A673 (cell line): ENCODE measurements around the gene KDM5A. TPM values are rescaled to one million over a fixed set of nuclear protein-coding genes. Genes with fewer than 3 reads are reported as not detected.

Experiments used
- BruUV-seq: library from RNA; stranded (reverse); fragments of 400-500 nt; replicated peaks from 2 replicates; lab custom pipeline; 2021; lab: Mats Ljungman, UMichigan
- CTCF ChIA-PET: fragments of 300-600 bp; sonication (Branson Sonifier 250); formaldehyde crosslinking; loops from one replicate; lab custom pipeline; 2022; ENCODE audit warnings: antibody characterized with exemption; lab: Charles Lee
- POLR2A ChIA-PET: fragments of 300-600 bp; sonication (Branson Sonifier 250); formaldehyde crosslinking; loops from one replicate; lab custom pipeline; 2022; ENCODE audit warnings: antibody characterized with exemption; ENCODE audit not compliant: low non-redundant PET; lab: Charles Lee
- DNase-seq: peaks from one replicate; pipeline ENCODE4 v3.0.0-alpha.2; 2015; ENCODE audit warnings: low spot score
- H3K27ac ChIP-seq: fragments of 200-600 bp; sonication (generic); 2 replicates; pipeline ENCODE4 v1.5.1; 2016; ENCODE audit warnings: mixed run types, low read depth, mild to moderate bottlenecking, mixed read lengths, antibody characterized with exemption, low read length; ENCODE audit not compliant: poor library complexity, severe bottlenecking
- H3K27me3 ChIP-seq: fragments of 200-600 bp; sonication (generic); replicated peaks from 2 replicates; pipeline ENCODE4 v1.6.1; 2017; ENCODE audit warnings: mixed run types, low read depth, mild to moderate bottlenecking, mixed read lengths, antibody characterized with exemption, low read length; ENCODE audit not compliant: insufficient read depth, poor library complexity
- H3K36me3 ChIP-seq: fragments of 200-600 bp; sonication (generic); 2 replicates; pipeline ENCODE4 v1.6.1; 2016; ENCODE audit warnings: mixed run types, mild to moderate bottlenecking, mixed read lengths, antibody characterized with exemption, low read length; ENCODE audit not compliant: insufficient read depth, poor library complexity, severe bottlenecking
- H3K4me1 ChIP-seq: fragments of 200-600 bp; sonication (generic); 2 replicates; pipeline ENCODE4 v1.6.1; 2017; ENCODE audit warnings: mixed run types, mild to moderate bottlenecking, mixed read lengths, antibody characterized with exemption, low read length; ENCODE audit not compliant: insufficient read depth, poor library complexity, severe bottlenecking
- H3K4me3 ChIP-seq: fragments of 200-600 bp; sonication (generic); 2 replicates; pipeline ENCODE4 v1.5.1; 2016; ENCODE audit warnings: low read depth, mixed run types, mild to moderate bottlenecking, mixed read lengths, low read length; ENCODE audit not compliant: poor library complexity, severe bottlenecking
- H3K9me3 ChIP-seq: fragments of 200-600 bp; sonication (generic); 2 replicates; pipeline ENCODE4 v1.6.1; 2016; ENCODE audit warnings: mixed run types, low read depth, mild to moderate bottlenecking, mixed read lengths, antibody characterized with exemption, low read length; ENCODE audit not compliant: poor library complexity, severe bottlenecking
- CTCF ChIP-seq: fragments of 300-800, 200-600 bp; sonication (generic); conservative IDR thresholded peaks from 2 replicates; pipeline ENCODE4 v1.5.1; 2017; ENCODE audit warnings: low read depth, mild to moderate bottlenecking, antibody characterized with exemption, low read length, moderate library complexity, mixed read lengths
- EZH2 ChIP-seq: fragments of 200-600 bp; sonication (generic); IDR thresholded peaks from 2 replicates; pipeline ENCODE4 v1.6.1; 2017; ENCODE audit warnings: borderline replicate concordance, low read depth, mild to moderate bottlenecking, mixed read lengths, antibody characterized with exemption, low read length; ENCODE audit not compliant: poor library complexity, severe bottlenecking
- intact Hi-C: fragments of 100-400 bp; cut with micrococcal nuclease; formaldehyde crosslinking; loops from one replicate; pipeline ENCODE4 v1.10.0; 2022; ENCODE audit not compliant: unreplicated experiment
- total RNA-seq: library from RNA; stranded (reverse); gene quantifications from 2 replicates; pipeline ENCODE4 v1.2.3, GENCODE V29; 2021

Gene KDM5A
- total RNA-seq, 1 experiment from 2014 or later, result 68.8 TPM

GRCh38 chr12:278046-278445, 111.1 kb downstream of the KDM5A start:
- H3K36me3 ChIP-seq, result no peaks in the 10 kb centered on the region
- intact Hi-C loops, result no loop called here
- H3K4me3 ChIP-seq, result no peak overlapping the region
- POLR2A ChIA-PET, result no interaction called here
- CTCF ChIA-PET, result no interaction called here
- H3K27ac ChIP-seq, result no peak overlapping the region
- H3K27me3 ChIP-seq, result no peaks in the 10 kb centered on the region
- no peaks in the 10 kb centered on the region for H3K4me1 ChIP-seq
- no peaks in the 10 kb centered on the region for H3K9me3 ChIP-seq
- no TSS peak for BruUV-seq
- DNase-seq, result no peak
- TF ChIP-seq EZH2, result no peak
- TF ChIP-seq CTCF, result no peak

GRCh38 chr12:275812-276211, 113.3 kb downstream of the KDM5A start:
- no TSS peak for BruUV-seq
- H3K4me1 ChIP-seq, result no peaks in the 10 kb centered on the region
- H3K9me3 ChIP-seq, result no peaks in the 10 kb centered on the region
- H3K27me3 ChIP-seq, result no peaks in the 10 kb centered on the region
- no peak overlapping the region for H3K27ac ChIP-seq
- CTCF ChIA-PET, result no interaction called here
- no peak for TF ChIP-seq EZH2
- TF ChIP-seq CTCF, result no peak
- H3K4me3 ChIP-seq, result no peak overlapping the region
- DNase-seq, result no peak
- POLR2A ChIA-PET, result no interaction called here
- intact Hi-C loops, result no loop called here
- no peaks in the 10 kb centered on the region for H3K36me3 ChIP-seq

GRCh38 chr12:273382-273781, 115.7 kb downstream of the KDM5A start:
- DNase-seq, result no peak
- Histone ChIP-seq H3K4me3 (no peak overlapping the region), H3K27me3 (no peaks in the 10 kb centered on the region), H3K36me3 (no peaks in the 10 kb centered on the region), H3K27ac (no peak overlapping the region), H3K9me3 (no peaks in the 10 kb centered on the region), H3K4me1 (no peaks in the 10 kb centered on the region)
- intact Hi-C loops, result no loop called here
- no TSS peak for BruUV-seq
- CTCF ChIA-PET, result no interaction called here
- POLR2A ChIA-PET, result no interaction called here
- TF ChIP-seq EZH2 (no peak), CTCF (no peak)
